Stimulated activated CD4-positive, alpha-beta T cell treated with anti-CD3 and anti-CD28 coated beads, Interleukin-2, amount 100 ng/mL, for 48 hours (primary cell): ENCODE results near the gene PMPCA.

ENCODE experiments used
- DNase-seq, 2 donors: peaks; one replicate each; pipeline ENCODE4 v3.0.0-alpha.2; 2020

PMPCA gene

GRCh38 chr9:136438548-136439480 lies 28.4 kb downstream of the PMPCA start:
- DNase-seq = peak; percentile 36 to 50

DNA sequence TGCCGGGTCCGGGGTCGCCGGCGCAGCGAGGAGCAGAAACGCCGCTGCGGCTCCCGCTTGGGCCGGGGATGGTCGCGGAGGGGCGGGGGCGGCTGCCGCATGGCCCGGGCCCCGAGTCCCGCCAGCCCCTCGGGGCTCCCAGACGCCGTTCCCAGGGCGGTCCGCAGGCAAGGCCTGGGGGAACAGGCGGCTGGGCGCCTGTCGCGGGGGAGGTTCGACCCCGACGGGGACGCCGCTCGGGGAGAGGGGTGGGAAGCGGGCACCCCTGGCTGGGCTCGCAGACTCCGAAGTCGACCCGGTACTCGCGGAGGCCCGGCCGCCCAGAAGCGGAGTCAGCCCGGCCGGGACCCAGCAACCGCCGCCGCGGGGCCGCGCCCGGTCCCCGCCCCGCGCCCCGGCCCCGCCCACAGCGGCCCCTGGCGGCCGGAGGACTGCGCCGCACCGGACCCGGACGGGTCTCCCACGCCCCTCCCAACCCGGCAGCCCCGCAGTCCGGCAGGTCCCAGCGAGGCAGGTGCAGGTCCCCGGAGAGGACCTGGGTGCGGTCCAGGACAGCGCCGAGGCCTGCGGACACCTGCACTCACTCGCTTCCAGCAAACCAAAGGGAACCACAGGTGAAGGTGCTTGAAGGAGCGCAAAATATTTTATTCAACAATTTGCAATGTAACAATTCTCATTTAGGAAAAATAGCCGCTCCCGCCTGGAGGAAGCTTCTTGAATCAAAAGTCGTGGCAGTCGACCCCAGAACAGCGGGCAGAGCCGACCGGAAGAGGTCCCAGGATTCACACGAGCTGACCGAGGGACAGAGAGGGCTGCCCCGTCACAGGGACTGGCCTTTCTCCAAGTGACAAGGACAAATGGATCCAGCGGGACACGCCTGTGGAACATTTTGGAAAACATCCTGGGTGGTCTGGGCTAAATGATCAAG lies 29.3 kb downstream of the PMPCA start, which contains the start of gene INPP5E:
INPP5E (minus strand) TSS at position 365 of the 928 bp plus-strand sequence. CDS start 426 bp downstream, outside the sequence.
- DNase-seq = peak; percentile 86 to 94

GRCh38 chr9:136441191-136441680 lies 30.8 kb downstream of the PMPCA start:
- DNase-seq = no peak

DNA sequence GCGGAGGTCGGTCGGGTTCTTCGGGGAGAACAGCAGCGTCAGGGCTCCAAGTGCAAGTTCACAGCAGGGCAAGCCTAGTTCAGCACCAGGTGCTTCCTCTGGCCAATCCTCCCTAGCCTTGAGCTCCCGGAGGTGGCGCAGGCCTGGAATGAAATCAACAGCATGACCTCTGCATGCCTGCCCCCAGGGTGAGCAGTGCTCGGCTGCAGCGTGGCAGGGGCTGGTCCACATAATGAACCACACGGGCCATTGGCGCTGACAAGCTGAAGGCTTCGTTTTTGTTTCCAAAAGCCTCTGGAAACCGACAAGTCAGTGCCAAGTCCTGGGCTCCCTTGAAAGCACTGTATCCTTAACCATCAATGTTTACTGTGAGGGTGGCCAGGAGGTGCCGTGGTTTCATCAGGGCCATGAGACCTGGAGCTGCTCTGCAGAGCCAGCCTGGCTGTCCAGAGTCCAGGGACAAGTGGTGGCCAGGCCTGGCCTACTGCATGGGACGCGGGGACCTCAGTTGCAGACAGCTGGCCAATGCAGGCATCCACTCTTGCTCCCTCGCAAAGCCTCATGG lies 31.3 kb downstream of the PMPCA start:
- DNase-seq = no peak

DNA sequence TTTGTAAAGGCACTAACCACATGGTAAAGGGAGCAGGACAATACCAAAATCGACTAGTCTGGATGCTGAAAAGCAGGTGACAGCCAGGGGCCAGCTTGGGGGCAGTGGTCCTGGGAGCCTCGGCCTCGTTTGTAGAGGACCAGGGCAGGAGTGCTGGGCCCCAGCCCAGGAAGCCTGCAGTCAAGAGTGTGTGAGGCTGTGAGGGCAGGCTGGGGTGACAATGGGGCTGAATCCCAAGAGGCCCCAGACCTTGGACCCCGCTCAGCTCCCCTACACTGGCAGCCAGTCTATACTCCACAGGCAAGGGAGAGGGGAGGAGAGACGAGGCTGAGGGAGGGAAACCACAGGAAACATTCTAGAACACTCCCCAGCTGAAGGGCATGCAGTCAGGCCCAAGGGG lies 31.8 kb downstream of the PMPCA start:
- no peak for DNase-seq

GRCh38 chr9:136443087-136443486 lies 32.6 kb downstream of the PMPCA start:
- no peak for DNase-seq

- DNase-seq = no peak
Observed at GRCh38 chr9:136443687-136444086, 33.2 kb downstream of the PMPCA start.

GRCh38 chr9:136444102-136444501 lies 33.6 kb downstream of the PMPCA start:
- DNase-seq = no peak

DNA sequence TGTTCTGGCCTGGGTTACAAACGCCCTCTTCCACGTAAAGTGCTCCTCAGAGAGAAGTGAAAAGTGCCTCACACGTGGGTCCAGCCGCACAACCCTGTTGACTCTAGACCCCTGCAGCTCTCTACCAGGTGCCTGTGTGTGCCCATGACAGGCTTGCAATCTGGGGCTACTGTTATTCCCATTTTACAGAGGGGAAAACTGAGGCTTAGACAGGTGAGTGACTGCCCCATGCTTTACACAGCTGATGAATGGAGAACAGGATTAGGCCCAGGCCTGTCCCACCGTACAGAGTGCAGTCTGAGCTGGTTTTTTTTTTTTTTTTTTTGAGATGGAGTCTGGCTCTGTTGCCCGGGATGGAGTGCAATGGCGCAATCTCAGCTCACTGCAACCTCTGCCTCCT lies 35.3 kb downstream of the PMPCA start:
- DNase-seq = no peak

- no peak for DNase-seq
Observed at GRCh38 chr9:136447173-136447778, 36.8 kb downstream of the PMPCA start.

GRCh38 chr9:136448655-136449054 lies 38.2 kb downstream of the PMPCA start:
- DNase-seq = no peak

DNA sequence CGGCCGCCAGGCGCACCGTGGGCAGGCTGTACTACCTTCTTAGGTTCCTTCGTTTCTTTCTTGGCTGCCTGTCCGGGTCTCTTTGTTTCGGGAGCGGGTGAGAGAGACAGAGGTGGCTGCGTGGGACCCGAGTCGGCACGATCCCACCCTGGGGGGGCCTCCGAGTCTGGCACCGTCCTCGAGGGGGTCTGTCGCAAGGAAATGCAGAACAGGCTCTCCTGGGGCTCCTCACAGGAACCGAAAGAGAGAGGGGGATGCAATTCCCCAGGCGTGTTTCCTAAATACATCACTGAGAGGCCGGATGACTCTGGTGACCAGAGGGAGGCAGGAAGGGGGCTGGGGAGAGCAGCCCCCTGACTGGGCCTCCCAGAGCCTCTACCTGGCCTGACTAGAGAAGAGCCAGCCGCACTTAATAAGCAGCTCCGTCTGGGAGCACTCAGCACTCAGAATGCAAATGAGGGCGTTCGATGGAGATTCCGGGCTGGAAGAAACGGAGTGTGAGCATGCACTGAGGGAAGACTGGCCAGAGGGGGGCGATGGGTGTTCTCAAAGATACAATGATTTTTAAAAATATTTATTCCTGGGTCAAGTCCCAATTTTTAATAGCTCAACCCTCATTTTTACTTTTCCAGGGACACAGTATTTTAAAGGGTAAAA lies 40.9 kb downstream of the PMPCA start:
- no peak for DNase-seq

DNA sequence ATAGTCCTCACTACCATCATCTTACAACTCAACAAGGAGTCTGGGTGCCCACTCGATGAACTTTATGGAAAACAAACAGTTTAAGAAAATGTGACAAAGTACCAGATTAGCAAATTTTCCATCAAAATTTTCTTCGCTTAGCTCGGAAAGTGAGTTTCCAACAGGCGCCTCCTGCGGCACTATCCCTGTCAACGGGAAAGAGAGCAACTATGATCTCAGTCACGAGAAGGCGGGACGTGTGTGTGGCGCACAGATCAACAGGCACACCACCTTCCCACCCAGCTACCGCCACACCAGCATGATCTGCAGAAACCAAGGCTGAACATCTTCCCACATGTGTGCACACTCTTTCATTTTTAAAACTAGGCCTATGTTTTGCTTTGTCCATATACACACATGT lies 42.9 kb downstream of the PMPCA start:
- no peak for DNase-seq

DNA sequence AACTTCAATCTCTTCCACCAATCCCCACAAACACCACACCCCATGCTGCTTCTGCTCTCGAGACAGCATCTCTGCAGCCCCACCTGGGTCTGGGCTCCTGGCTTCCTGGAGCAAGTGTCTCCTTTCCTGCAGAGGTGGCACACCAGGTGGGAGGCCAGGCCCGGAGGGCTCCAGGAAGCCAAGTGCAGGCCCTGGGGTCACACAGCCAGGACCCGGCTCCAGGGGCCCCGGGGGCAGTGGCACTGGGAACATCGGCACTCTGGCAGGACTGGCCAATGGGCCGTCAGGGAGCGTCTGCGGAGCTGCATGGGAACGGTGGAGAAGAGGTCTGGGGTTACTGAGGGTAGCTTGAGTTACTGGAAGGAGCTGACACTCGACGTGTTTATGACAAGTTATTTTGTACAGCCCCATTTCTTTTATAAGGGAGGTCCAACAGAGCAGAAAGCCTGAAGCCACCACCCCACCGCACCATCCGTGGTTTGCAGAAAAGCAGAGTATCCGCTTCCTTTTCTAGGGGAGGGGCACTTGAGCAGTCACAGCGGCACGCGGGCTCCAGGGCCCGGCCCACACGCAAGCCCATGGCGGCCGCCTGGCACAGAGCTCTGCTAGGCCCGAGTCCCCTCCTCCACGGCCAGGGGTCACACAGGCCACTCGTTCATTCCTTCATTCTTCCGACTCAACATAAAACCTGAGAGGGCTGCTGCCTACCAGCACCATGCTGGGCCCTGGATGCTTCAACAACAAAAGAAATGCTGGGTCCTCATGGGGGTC lies 43.8 kb downstream of the PMPCA start:
- DNase-seq = no peak

- DNase-seq = no peak
Observed at GRCh38 chr9:136455043-136456002, 44.9 kb downstream of the PMPCA start.

- no peak for DNase-seq
Observed at GRCh38 chr9:136456258-136456657, 45.8 kb downstream of the PMPCA start.

DNA sequence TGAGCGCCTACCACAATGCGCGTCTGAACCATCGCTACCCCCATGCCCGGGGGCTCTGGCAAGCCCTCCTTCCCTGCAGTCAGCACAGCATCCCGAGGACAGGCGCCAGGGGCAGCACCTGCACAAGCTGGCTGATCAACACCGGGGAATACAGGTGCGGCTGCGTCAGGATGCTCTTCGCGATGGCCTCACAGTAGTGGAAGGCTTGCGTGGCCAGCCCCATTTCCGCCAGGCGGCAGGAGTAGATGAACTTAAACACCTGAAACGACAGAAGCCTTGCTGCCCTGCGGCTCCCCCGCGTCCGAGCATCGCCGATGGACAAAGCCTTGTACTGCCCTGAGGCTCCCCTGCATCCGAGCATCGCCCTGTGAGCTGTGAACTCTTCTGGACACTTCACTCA lies 46.9 kb downstream of the PMPCA start:
- no peak for DNase-seq

GRCh38 chr9:136459425-136459824 lies 49.0 kb downstream of the PMPCA start:
- DNase-seq = no peak

DNA sequence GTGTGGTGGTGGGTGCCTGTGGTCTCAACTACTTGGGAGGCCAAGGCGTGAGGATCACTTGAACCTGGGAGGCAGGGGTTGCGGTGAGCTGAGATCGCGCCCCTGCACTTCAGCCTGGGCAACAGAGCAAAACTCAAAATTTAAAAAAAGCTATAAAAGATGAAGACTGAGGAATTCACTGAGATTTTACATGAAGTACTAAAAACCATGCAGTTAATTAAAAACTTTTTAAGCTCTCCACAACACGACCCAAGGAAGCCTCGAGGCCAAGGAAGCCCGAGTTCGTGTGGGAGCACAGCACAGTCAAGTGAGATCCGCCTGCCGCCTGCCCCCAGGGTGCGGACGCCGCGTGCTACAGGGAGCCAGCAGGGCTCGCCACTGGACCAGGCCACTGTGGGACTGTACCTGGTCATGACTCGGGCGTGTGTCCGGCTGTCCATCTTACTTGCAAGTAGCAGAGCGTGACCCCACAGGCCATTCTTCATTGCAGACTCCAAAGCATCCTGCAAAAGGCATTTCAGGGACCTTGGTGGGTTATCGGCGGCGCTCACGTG lies 50.4 kb downstream of the PMPCA start:
- DNase-seq = no peak

DNA sequence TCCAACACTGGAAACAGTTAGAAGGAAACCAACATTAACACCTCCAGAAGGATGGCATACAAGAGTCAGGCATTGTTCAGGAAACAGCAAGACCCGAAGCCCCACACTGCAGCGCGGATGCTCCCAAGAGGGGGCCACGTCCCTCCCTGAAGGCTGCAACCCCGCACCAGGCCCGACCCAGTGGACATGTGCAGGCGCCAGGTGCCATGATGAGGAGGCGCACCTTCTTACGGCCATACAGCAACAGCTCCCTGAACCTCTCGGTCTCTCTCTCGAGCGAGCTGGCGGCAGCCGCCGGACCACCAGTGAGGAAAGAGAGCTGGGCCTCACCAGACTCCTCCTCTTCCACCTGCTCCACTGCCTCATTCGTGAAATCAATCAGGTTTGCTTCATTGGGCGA lies 52.2 kb downstream of the PMPCA start:
- no peak for DNase-seq
